Muscle layer of colon (tissue), 2 donors: ENCODE results near the gene SRP9.

ENCODE experiments used
- H3K27ac ChIP-seq: one replicate; pipeline ENCODE4 v1.7.0; 2013; ENCODE audit warnings: low read depth, mild to moderate bottlenecking, low read length, moderate library complexity
- H3K27me3 ChIP-seq, 2 donors: one replicate each; pipeline ENCODE4 v1.7.0; 2013; ENCODE audit warnings: low read length in 2 of 2, mild to moderate bottlenecking in 2 of 2; ENCODE audit not compliant: insufficient read depth in 2 of 2, control insufficient read depth in 1 of 2
- H3K36me3 ChIP-seq: one replicate; pipeline ENCODE4 v1.7.0; 2013; ENCODE audit warnings: mild to moderate bottlenecking, low read length; ENCODE audit not compliant: insufficient read depth
- H3K4me1 ChIP-seq: one replicate; pipeline ENCODE4 v1.7.0; 2013; ENCODE audit warnings: mild to moderate bottlenecking, low read length; ENCODE audit not compliant: insufficient read depth
- H3K4me3 ChIP-seq, 2 donors: one replicate each; pipeline ENCODE4 v1.7.0; 2013; ENCODE audit warnings: low read length in 2 of 2, low read depth in 1 of 2, mild to moderate bottlenecking in 1 of 2, moderate library complexity in 1 of 2
- H3K9ac ChIP-seq: one replicate; pipeline ENCODE4 v1.7.0; 2013; ENCODE audit warnings: low read length
- H3K9me3 ChIP-seq: one replicate; pipeline ENCODE4 v1.7.0; 2013; ENCODE audit warnings: mild to moderate bottlenecking, low read length
- donor health status: abdominal sarcoma.
- donor health status: Adenocarcinoma of cecum.

SRP9 gene

GRCh38 chr1:225838793-225839192, 61.2 kb downstream of the SRP9 start:
- Histone ChIP-seq H3K4me1 (peaks cover 13% of the 10 kb centered on the region), H3K27me3 (no peaks in the 10 kb centered on the region), H3K36me3 (peaks cover 42% of the 10 kb centered on the region), H3K4me3 (no peak overlapping the region), H3K9ac (no peak overlapping the region), H3K9me3 (no peaks in the 10 kb centered on the region), H3K27ac (no peak overlapping the region)
